OCI-LY1 (cell line): ENCODE results near the gene NEAT1.

ENCODE experiments used
- EZH2 ChIP-seq: fragments of 200-600 bp; sonication (generic), shearing (Covaris generic); IDR thresholded peaks from 2 replicates; pipeline ENCODE4 v1.8.0; 2017; ENCODE audit warnings: borderline replicate concordance, mixed run types, mild to moderate bottlenecking, antibody characterized with exemption, low read length, moderate library complexity, mixed read lengths
- TF ChIP-seq, protein P1 (sequence below): fragments of 200-600 bp; sonication (generic), shearing (Covaris generic); IDR thresholded peaks from 2 replicates; pipeline ENCODE4 v1.5.1; 2017; ENCODE audit warnings: mild to moderate bottlenecking, antibody characterized with exemption, low read length, moderate library complexity, mixed read lengths

DNA sequence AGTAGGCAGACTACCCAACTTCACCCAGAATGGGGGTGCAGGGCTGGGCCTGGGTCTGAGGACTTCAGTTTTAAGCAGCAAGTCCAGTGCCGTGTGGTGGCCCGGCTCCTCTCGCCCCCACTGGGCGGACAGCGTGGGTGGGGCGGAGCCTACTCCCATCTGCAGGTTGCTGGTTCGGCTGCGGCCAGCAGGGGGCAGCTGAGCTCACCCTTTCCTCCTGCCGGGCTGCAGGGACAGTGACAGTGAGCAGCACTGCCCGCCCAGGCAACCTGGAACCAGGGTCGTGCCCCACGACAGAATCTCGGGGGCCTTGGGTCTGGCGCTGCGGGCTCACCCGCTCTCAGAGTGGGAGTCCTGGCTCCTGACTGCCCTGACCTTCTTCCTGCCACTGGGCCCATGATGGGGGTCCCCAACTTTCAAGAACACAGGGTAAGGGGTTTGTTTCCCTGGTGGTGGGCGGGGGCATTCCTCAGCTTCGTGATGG, 6.2 kb upstream of the NEAT1 start:
- TF ChIP-seq, protein P1, sequence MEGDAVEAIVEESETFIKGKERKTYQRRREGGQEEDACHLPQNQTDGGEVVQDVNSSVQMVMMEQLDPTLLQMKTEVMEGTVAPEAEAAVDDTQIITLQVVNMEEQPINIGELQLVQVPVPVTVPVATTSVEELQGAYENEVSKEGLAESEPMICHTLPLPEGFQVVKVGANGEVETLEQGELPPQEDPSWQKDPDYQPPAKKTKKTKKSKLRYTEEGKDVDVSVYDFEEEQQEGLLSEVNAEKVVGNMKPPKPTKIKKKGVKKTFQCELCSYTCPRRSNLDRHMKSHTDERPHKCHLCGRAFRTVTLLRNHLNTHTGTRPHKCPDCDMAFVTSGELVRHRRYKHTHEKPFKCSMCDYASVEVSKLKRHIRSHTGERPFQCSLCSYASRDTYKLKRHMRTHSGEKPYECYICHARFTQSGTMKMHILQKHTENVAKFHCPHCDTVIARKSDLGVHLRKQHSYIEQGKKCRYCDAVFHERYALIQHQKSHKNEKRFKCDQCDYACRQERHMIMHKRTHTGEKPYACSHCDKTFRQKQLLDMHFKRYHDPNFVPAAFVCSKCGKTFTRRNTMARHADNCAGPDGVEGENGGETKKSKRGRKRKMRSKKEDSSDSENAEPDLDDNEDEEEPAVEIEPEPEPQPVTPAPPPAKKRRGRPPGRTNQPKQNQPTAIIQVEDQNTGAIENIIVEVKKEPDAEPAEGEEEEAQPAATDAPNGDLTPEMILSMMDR, result peak; percentile 91
- no peak for TF ChIP-seq EZH2
